Common myeloid progenitor, CD34-positive (primary cell): ENCODE measurements around the gene OPCML.

Experiments
- CTCF ChIA-PET: fragments of 350-600 bp; sonication (Branson Sonifier 250); formaldehyde crosslinking; loops from one replicate; lab custom pipeline; 2021; ENCODE audit warnings: antibody characterized with exemption; lab: Charles Lee
- POLR2A ChIA-PET: fragments of 350-600 bp; sonication (Branson Sonifier 250); formaldehyde crosslinking; loops from one replicate; lab custom pipeline; 2021; ENCODE audit warnings: antibody characterized with exemption; lab: Charles Lee
- DNase-seq, 3 donors: peaks; one replicate each; pipeline versions ENCODE4 v3.0.0 to v3.0.0-alpha.2; 2013
- H3K27ac ChIP-seq, 2 experiments: 1 replicate in 1 of 2; 2 replicates in 1 of 2; pipeline ENCODE4 v1.7.0; 2013; ENCODE audit warnings: inconsistent platforms in 2 of 2, low read length in 2 of 2, mild to moderate bottlenecking in 2 of 2, low read depth in 1 of 2, moderate library complexity in 1 of 2; ENCODE audit not compliant: severe bottlenecking in 2 of 2, insufficient read depth in 1 of 2, poor library complexity in 1 of 2
- H3K27me3 ChIP-seq, 5 experiments: replicated peaks in 2 of 5; 1 replicate in 3 of 5; 2 replicates in 2 of 5; pipeline versions ENCODE4 v1.6.1 to v1.7.0; 2013; ENCODE audit warnings: low read length in 4 of 5, mild to moderate bottlenecking in 2 of 5, moderate library complexity in 2 of 5, inconsistent platforms in 1 of 5; ENCODE audit not compliant: insufficient read depth in 5 of 5, control insufficient read depth in 4 of 5
- H3K36me3 ChIP-seq, 4 experiments: 1 replicate in 2 of 4; 2 replicates in 2 of 4; pipeline versions ENCODE4 v1.6.1 to v1.7.0; 2013; ENCODE audit warnings: low read length in 3 of 4, control low read depth in 1 of 4, mild to moderate bottlenecking in 1 of 4; ENCODE audit not compliant: control insufficient read depth in 4 of 4, insufficient read depth in 4 of 4
- H3K4me1 ChIP-seq, 4 experiments: 1 replicate in 3 of 4; 2 replicates in 1 of 4; pipeline versions ENCODE4 v1.6.1 to v1.7.1; 2013; ENCODE audit warnings: low read length in 3 of 4, mild to moderate bottlenecking in 3 of 4, control low read depth in 1 of 4, inconsistent platforms in 1 of 4, moderate library complexity in 1 of 4; ENCODE audit not compliant: control insufficient read depth in 4 of 4, insufficient read depth in 4 of 4; ENCODE audit errors: control extremely low read depth in 1 of 4
- H3K4me3 ChIP-seq, 7 experiments: 1 replicate in 4 of 7; 2 replicates in 3 of 7; pipeline versions ENCODE4 v1.5.1 to v1.7.0; 2013; ENCODE audit warnings: mild to moderate bottlenecking in 7 of 7, low read length in 6 of 7, moderate library complexity in 6 of 7, inconsistent platforms in 2 of 7, low read depth in 2 of 7, control low read depth in 1 of 7; ENCODE audit not compliant: insufficient read depth in 4 of 7, control insufficient read depth in 1 of 7; ENCODE audit errors: extremely low read depth in 1 of 7
- H3K9me3 ChIP-seq, 5 experiments: 1 replicate in 4 of 5; 2 replicates in 1 of 5; pipeline versions ENCODE4 v1.6.1 to v1.7.1; 2013; ENCODE audit warnings: low read length in 4 of 5, mild to moderate bottlenecking in 2 of 5, inconsistent platforms in 1 of 5, low read depth in 1 of 5, moderate library complexity in 1 of 5; ENCODE audit not compliant: control insufficient read depth in 4 of 5, insufficient read depth in 2 of 5; ENCODE audit errors: control extremely low read depth in 1 of 5
- WGBS: methylation state at CpG from one replicate; pipeline ENCODE4 v1.1.5; 2013; ENCODE audit not compliant: insufficient coverage; 5-methylcytosine and 5-hydroxymethylcytosine counted together

The OPCML gene

DNA sequence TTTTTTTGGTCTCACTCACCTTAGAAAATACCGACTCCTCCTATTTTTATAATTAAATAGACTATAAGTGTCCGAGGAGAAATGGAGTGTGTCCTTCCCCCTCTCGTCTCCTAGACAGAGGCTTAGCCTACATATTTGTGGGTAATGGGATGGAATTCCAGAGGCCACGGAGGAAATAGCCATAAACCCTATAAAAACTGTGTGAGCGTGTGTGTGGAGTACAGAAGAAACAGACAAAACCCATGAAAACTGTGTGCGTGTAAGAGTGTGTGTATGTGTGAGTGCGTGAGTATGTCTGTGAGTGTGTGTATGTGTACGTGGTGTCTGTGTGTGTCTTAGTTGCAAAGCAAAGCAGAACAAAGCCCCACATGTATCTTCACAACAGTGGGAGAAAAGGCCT, 883.5 kb downstream of the OPCML start:
- H3K9me3 ChIP-seq: no peaks in the 10 kb centered on the region
- 90% methylated on average over 4 of the region's 8 CpGs for WGBS
- H3K27ac ChIP-seq: no peak overlapping the region
- ChIA-PET POLR2A (no interaction called here), CTCF (no interaction called here)
- DNase-seq: no peak
- H3K4me3 ChIP-seq: no peak overlapping the region
- H3K27me3 ChIP-seq: no peaks in the 10 kb centered on the region
- H3K4me1 ChIP-seq: no peaks in the 10 kb centered on the region
- H3K36me3 ChIP-seq: no peaks in the 10 kb centered on the region

DNA sequence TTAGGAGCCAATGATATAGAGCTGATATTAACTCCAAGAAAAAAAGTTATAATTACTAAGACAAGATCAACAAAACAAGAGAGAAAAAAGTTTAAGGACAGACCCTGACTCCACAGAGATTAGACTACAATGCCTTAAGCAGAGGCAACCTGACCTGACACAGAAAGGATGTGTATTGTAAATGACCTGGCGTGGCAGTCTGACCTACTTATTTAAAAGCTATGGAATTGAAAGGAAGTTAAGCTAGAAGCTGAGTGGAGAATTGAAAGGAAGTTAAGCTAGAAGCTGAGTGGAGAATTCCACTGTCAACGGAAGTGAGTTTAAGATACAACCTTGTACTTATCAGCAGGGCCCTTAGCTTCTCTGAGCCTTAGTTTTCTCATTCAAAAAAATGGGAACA, 885.4 kb downstream of the OPCML start:
- CTCF ChIA-PET: no interaction called here
- 80% methylated on average over 2 of the region's 2 CpGs for WGBS
- Histone ChIP-seq H3K36me3 (no peaks in the 10 kb centered on the region), H3K4me3 (no peak overlapping the region), H3K9me3 (no peaks in the 10 kb centered on the region), H3K4me1 (no peaks in the 10 kb centered on the region), H3K27me3 (no peaks in the 10 kb centered on the region), H3K27ac (no peak overlapping the region)
- no peak for DNase-seq
- POLR2A ChIA-PET: no interaction called here

DNA sequence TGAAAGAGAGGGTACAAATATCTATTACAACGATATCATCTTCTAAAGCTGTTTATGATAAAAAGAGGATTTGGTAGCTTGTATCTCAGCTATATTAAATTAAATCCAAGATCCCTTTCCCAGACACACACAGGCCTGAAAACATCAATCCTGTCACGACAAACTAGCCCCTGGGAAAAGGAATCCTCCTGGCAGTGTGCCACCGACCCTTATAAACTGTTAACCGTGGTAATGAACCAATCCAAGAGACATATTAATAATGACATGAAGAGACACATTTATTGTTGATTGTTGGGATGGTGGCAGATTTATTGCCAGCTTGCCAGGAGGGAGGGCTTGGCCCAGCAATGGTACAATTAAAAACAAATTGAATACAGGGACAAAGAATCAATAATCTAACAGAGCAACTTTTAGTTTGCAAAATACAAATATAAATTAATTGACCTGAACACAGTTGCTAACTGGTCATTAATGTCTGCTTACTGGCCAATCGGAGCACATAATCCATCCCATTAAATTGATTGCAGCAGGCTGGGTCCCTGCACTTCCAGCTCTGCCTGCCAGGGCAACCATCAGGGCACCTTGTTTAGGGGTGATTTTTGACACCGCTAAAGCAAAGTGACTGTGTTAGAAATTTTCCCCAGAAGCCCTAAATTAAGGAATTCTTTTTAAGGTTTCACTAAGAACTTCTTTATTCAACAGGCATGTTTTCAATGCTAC, 887.6 kb downstream of the OPCML start:
- H3K36me3 ChIP-seq: no peaks in the 10 kb centered on the region
- H3K27ac ChIP-seq: no peak overlapping the region
- H3K4me3 ChIP-seq: no peak overlapping the region
- no peak for DNase-seq
- ChIA-PET POLR2A (no interaction called here), CTCF (no interaction called here)
- H3K9me3 ChIP-seq: no peaks in the 10 kb centered on the region
- no peaks in the 10 kb centered on the region for H3K27me3 ChIP-seq
- WGBS: 100% methylated on average over 2 of the region's 6 CpGs
- no peaks in the 10 kb centered on the region for H3K4me1 ChIP-seq

GRCh38 chr11:132643239-132643638, 889.1 kb downstream of the OPCML start:
- Histone ChIP-seq H3K4me3 (no peak overlapping the region), H3K27ac (no peak overlapping the region), H3K27me3 (no peaks in the 10 kb centered on the region), H3K9me3 (no peaks in the 10 kb centered on the region), H3K4me1 (no peaks in the 10 kb centered on the region), H3K36me3 (no peaks in the 10 kb centered on the region)
- CTCF ChIA-PET: no interaction called here
- POLR2A ChIA-PET: no interaction called here
- no peak for DNase-seq
- 76% methylated on average over 9 of the region's 9 CpGs for WGBS

GRCh38 chr11:132640952-132641351, 891.3 kb downstream of the OPCML start:
- H3K36me3 ChIP-seq: no peaks in the 10 kb centered on the region
- 31% methylated on average over 3 of the region's 3 CpGs for WGBS
- H3K27me3 ChIP-seq: no peaks in the 10 kb centered on the region
- H3K4me1 ChIP-seq: no peaks in the 10 kb centered on the region
- CTCF ChIA-PET: no interaction called here
- no peak overlapping the region for H3K4me3 ChIP-seq
- H3K27ac ChIP-seq: no peak overlapping the region
- no peaks in the 10 kb centered on the region for H3K9me3 ChIP-seq
- DNase-seq: no peak
- POLR2A ChIA-PET: no interaction called here

GRCh38 chr11:132639986-132640385, 892.3 kb downstream of the OPCML start:
- ChIA-PET CTCF (no interaction called here), POLR2A (no interaction called here)
- H3K4me1 ChIP-seq: no peaks in the 10 kb centered on the region
- H3K27me3 ChIP-seq: no peaks in the 10 kb centered on the region
- no peak overlapping the region for H3K27ac ChIP-seq
- DNase-seq: no peak
- WGBS: 75% methylated on average over 1 of the region's 6 CpGs
- no peaks in the 10 kb centered on the region for H3K9me3 ChIP-seq
- no peaks in the 10 kb centered on the region for H3K36me3 ChIP-seq
- no peak overlapping the region for H3K4me3 ChIP-seq

DNA sequence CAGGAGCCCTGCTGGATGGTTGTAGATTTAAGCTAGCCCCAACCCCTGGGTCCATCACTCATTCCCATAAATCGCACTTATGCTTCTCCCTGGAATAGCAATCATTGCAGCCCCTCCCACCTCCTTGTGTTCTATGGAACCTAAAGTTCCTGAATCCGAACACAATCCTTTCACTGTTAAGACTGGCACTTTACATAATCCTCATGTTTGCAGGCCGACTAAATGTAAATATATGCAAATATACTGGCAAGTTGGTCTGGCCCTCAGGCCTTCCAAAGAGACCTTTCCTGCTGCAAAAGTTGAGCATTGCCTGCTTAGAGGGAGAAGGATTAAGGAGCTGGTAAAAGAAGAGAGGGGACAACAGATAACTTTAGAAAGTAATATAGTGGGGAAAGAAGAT, 892.9 kb downstream of the OPCML start:
- Histone ChIP-seq H3K36me3 (no peaks in the 10 kb centered on the region), H3K4me1 (no peaks in the 10 kb centered on the region), H3K4me3 (no peak overlapping the region), H3K27me3 (no peaks in the 10 kb centered on the region), H3K27ac (no peak overlapping the region), H3K9me3 (no peaks in the 10 kb centered on the region)
- ChIA-PET CTCF (no interaction called here), POLR2A (no interaction called here)
- DNase-seq: no peak
- WGBS: no CpG with 5 or more reads among the region's 3 CpGs
